GM12892 (cell line): Measurements from ENCODE around the gene BRINP2.

Experiments used
- POLR2A ChIP-seq: IDR thresholded peaks from 2 replicates; pipeline ENCODE4 v1.6.1; 2011; ENCODE audit warnings: low read depth, low read length, control low read depth
- POLR2AphosphoS5 ChIP-seq: IDR thresholded peaks from 2 replicates; pipeline ENCODE4 v1.6.1; 2011; ENCODE audit warnings: low read depth, low read length, control low read depth
- TAF1 ChIP-seq: IDR thresholded peaks from 2 replicates; pipeline ENCODE4 v1.6.1; 2011; ENCODE audit warnings: low read depth, mild to moderate bottlenecking, control low read depth, low read length, borderline replicate concordance

- TF ChIP-seq POLR2AphosphoS5 (no peak), POLR2A (no peak), TAF1 (no peak)
Observed at GRCh38 chr1:177181631-177182291, 11.0 kb downstream of the BRINP2 start.
